Activated CD4-positive, alpha-beta T cell treated with anti-CD3 and anti-CD28 coated beads, Interleukin-10, Interleukin-2, amounts not matched to agents 100 ng/mL and 50 ng/mL, durations not matched to agents 16 hours and 8 hours (primary cell): ENCODE measurements around the gene TMEM272.

Experiments
- DNase-seq: peaks from one replicate; pipeline ENCODE4 v3.0.0-alpha.2; 2020

The TMEM272 gene

GRCh38 chr13:51803422-51804294 lies 41.3 kb downstream of the TMEM272 start, which contains the start of gene DHRS12:
TSS of gene DHRS12 (minus strand) at chr13:51804163. CDS start at chr13:51799659, 4,504 bp downstream.
- DNase-seq = peak; percentile 91

- DNase-seq = no peak
Observed at GRCh38 chr13:51802631-51803418, 42.2 kb downstream of the TMEM272 start.

GRCh38 chr13:51801631-51802099 lies 43.3 kb downstream of the TMEM272 start:
- DNase-seq = no peak

- DNase-seq = no peak
Observed at GRCh38 chr13:51800486-51800885, 44.5 kb downstream of the TMEM272 start.

GRCh38 chr13:51799261-51799660 lies 45.7 kb downstream of the TMEM272 start:
- no peak for DNase-seq

GRCh38 chr13:51797664-51798488 lies 47.1 kb downstream of the TMEM272 start:
- peak; percentile 79 for DNase-seq

GRCh38 chr13:51796546-51796945 lies 48.4 kb downstream of the TMEM272 start:
- no peak for DNase-seq

- DNase-seq = no peak
Observed at GRCh38 chr13:51795419-51795818, 49.6 kb downstream of the TMEM272 start.

GRCh38 chr13:51794964-51795363 lies 50.0 kb downstream of the TMEM272 start:
- no peak for DNase-seq

- DNase-seq = peak; percentile 79
Observed at GRCh38 chr13:51793570-51794271, 51.3 kb downstream of the TMEM272 start.

GRCh38 chr13:51786425-51787265 lies 58.3 kb downstream of the TMEM272 start:
- DNase-seq = no peak

- peak; percentile 76 for DNase-seq
Observed at GRCh38 chr13:51785712-51786424, 59.1 kb downstream of the TMEM272 start.

GRCh38 chr13:51784097-51784496 lies 60.9 kb downstream of the TMEM272 start:
- no peak for DNase-seq

- no peak for DNase-seq
Observed at GRCh38 chr13:51783428-51784094, 61.4 kb downstream of the TMEM272 start.

GRCh38 chr13:51782026-51782710 lies 62.8 kb downstream of the TMEM272 start:
- no peak for DNase-seq

- DNase-seq = peak; percentile 17
Observed at GRCh38 chr13:51781246-51782022, 63.5 kb downstream of the TMEM272 start.

GRCh38 chr13:51780099-51780498 lies 64.9 kb downstream of the TMEM272 start:
- DNase-seq = no peak

- no peak for DNase-seq
Observed at GRCh38 chr13:51778392-51778791, 66.6 kb downstream of the TMEM272 start.
